LoVo (cell line): Measurements from ENCODE around the gene ERVW-1.
"Not testable (repeated sequence)": the region's sequence is repeated elsewhere in the genome, so short reads cannot be mapped to it uniquely, and the experiment has no call there.

Experiments
- DNase-seq: peaks from one replicate; pipeline ENCODE4 v3.0.0-alpha.2; 2016; ENCODE audit warnings: low spot score

The ERVW-1 gene, protein sequence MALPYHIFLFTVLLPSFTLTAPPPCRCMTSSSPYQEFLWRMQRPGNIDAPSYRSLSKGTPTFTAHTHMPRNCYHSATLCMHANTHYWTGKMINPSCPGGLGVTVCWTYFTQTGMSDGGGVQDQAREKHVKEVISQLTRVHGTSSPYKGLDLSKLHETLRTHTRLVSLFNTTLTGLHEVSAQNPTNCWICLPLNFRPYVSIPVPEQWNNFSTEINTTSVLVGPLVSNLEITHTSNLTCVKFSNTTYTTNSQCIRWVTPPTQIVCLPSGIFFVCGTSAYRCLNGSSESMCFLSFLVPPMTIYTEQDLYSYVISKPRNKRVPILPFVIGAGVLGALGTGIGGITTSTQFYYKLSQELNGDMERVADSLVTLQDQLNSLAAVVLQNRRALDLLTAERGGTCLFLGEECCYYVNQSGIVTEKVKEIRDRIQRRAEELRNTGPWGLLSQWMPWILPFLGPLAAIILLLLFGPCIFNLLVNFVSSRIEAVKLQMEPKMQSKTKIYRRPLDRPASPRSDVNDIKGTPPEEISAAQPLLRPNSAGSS

DNA sequence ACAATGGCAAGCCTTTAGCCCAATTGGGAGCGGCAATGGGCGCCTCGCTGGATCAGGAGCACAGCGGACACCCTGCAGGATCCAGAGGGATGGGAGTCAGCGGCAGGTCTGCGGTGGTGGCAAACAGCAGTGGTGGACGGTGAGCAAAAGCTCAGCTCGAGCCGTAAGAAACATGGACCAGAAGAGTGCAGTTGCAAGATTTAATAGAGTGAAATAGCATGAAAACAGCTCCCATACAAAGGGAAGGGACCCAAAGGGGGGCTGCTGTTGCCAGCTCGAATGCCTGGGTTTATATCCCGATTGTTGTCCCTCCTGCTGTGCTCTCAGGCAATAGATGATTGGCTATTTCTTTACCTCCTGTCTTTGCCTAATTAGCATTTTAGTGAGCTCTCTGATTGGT is at the start of gene ERVW-1:
TSS of gene ERVW-1 (minus strand) at position 266 of the 400 bp plus-strand sequence. CDS start 7,565 bp downstream, outside the sequence.
- DNase-seq = not testable (repeated sequence)

DNA sequence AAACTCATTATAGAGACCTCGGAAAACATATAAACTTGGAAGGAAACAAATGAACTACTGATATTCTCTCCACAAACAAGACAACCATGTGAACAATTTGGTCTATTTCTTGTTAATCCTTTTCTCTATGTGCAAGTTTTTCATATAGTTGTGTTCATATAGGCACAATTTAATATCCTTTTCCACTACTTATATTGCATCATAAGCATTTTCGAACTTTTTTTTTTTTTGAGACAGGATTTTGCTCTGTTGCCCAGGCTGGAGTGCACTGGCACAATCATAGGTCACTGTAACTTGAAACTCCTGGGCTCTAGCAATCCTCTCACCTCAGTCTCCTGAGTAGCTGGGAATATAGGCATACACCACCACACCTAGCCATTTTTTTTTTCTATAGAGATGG is 45.4 kb upstream of the ERVW-1 start:
- DNase-seq = no peak

DNA sequence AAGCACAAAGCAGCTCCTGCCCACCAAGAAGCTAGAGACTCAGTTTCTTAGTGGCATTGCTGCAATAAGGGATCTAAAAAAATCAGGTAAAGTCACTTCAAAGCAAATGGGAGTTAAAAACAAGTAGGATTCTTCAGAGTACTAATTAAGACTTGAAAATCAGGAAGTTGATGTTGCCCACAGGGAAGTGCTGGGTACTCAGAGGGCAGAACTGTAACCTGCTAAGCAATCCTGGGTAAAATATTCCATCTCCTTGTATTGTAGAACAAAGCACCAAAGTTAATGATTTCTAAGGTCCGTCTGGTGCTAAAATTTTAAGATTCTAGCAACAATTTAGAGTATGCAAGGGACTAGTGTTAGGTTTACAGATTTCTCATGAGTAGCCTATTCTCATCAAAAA is 42.3 kb upstream of the ERVW-1 start:
- DNase-seq = no peak

DNA sequence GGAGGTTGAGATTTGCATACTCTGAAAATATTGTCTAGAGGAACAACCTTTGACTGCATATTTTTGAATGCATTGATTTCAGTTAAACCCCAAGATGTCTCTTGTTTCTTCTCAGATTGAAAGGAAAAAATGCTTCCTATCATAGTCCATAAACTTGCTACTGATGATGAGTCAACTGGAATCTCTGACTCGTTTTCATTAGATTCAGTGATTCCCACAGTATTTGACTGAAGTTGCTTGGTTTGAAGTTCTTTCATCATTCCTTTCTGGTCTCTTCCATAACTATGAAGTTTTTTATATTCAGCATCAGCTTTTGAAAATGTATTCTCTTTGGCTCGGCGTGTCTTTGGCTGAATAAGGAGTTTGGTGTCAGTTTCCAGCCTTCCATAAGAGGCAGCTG is 39.9 kb upstream of the ERVW-1 start:
- DNase-seq = no peak

DNA sequence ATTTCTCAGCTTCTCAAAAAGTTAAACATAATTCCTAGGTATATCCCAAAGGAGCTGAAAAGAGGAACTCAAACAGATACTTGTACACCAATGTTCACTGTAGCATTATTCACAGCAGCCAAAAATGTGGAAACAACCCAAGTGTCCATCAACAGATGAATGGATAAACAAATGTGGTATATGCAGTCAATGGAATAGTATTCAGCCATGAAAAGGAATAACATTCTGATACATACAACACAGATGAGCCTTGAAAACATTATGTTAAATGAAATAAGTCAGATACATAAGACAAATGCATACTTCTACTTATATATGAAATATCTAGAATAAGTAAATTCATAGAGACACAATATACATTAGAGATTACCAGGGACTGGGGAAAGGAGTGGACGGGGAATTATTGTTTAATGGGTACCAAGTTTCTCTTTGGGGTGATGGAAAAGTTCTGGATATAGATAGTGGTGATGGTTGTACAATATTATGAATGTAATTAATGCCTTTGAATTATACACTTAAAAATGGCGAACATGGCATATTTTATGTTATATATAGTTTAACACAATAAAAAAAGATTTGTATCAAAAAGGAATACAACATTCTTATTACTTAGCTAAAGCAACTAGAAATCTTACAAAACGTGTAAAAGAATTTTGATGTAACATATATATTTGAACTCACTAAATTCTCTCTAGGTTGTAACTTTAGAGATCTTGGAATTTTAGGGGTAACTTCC is 35.6 kb upstream of the ERVW-1 start:
- DNase-seq = no peak

DNA sequence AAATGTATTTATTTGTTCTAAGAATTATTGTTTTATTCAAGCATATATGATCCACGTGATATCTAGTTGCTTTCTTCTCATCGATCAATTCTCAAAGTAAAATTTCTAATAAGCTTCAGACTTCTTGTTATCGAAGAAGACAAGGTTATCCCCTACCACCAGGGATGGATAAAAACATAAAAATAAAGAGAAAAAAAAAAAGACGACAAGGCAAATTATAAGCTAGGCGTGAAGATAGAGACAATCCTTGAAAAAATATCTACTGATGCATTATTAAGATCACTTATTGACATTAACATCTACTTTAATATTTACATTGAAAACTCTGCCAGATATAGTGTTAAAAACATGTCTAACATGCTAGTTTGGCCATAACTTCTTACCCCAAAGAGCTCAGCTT is 31.2 kb upstream of the ERVW-1 start:
- no peak for DNase-seq

DNA sequence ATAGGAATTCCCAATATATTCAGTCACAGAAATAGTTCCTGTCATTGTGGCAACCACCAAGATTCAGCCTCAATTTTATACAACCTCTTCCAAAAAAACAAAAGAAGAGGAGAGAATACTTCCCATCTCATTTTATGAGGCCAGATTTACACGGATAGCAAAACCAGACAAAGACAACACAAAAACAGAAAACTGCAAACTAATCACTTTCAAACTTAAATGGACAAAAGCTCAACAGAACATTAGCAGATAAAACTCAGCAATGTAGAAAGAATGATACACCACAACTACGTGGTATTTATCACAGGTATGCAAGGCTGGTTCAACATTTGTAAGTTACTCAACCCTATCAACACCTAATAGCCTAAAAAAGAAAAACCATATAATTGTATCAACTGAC is 28.6 kb upstream of the ERVW-1 start:
- no peak for DNase-seq

DNA sequence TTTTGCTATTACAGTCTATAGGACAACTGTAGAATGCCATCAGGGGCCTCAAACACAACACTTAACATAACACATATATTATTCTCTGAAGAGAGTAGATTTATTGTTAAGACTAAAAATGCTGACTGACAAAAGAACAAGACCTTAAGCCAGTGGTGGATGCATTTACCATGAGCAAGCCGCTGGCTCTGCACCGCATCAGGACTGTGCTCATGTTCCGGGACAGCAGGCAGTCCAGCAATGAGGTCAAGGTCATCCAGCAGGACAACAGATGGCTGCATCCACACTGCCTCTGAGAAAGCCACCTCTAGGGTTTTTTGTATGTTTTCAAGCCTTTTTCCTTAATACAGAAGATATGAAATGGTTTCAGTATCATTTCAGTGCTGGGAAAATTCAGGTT is 26.8 kb upstream of the ERVW-1 start:
- no peak for DNase-seq

DNA sequence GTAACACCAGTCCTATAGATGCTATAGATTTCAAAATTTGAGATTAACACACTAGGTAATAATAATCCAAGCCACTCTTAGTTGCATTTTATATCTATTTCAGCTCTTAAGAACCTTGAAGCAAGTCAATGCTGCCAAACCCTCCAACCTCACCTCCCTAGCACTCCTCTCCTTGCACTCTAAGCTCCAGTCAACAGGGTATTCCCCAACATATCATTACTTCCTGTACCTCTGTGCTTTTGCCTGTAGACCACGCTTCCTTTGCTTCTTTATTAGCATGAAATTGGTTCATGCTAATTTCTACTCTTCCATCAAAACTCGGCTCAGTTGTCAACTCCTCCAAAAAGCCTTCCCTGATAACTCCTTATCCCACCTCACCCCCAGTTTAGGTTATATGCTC is 26.0 kb upstream of the ERVW-1 start:
- DNase-seq = no peak

DNA sequence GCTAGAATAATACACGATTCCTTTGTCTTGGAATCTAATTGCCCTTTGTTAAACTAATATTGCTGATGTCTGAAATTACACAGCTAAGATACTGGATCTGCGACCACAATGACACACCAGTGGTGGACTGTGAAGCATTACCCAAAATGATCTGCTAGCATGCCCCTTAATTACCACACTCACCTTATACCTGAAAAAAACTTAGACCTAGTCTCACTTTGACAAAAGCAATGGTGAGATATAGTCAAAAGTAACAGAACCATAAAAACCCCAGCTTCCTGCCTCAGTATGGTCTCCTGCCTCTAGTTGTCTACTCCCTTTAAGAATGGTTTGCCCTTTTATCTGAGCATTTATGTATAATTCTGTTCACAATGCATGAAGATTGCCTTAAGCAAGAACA is 20.8 kb upstream of the ERVW-1 start:
- DNase-seq = no peak

DNA sequence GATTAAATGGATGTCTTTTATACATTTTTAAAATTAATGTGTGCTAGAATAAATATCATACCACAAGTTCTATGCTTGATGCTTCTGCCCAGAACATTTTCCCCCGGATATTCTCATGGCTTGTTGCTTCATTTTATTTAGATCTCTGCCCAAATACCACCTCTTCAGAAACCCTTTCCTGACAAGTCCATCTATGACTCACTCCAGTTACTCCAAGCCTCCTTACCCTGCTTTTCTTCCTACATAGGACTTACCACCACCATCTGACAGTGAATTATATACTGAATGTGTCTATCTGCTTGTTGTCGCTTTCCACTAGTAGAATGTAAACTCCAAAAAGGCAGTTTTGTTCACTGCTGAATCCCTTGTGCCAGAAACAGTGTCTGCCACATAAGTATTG is 19.1 kb upstream of the ERVW-1 start:
- no peak for DNase-seq

DNA sequence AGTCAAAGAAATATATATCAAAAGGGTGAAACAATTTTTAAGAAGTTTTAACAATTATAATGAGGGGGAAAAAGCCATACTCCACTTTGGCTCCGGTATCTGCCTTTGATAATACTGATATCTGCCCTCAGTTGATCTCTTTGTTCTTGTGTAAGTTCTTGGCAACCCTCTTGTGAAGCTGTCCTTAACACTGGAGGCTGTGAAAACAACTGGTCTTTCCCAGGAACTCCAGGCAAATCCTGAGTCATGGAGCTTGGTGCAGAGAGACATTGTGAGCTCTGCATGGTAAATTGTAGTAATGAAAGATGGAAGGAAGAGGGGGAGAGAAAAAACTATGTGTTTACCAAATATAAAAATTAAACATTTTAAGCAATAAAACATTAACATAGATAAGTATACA is 11.9 kb upstream of the ERVW-1 start:
- no peak for DNase-seq

DNA sequence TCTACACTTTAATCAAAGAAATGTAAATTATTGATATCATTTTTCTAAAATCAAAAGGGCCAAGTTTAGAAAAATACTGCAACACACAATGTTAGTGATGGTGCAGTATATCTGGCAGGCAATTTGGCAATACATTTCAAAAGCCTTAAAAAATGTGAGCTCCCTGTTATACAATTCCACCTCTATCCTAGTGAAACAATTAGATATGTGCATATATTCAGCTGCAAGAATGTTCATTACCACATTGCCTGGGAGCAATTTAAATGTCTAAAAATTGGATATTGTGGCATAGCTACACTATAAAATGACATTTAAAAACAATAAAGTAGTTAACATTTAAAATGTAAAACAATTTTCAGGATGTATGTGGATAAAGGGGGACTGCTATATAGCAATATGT is 10.1 kb upstream of the ERVW-1 start:
- DNase-seq = no peak

DNA sequence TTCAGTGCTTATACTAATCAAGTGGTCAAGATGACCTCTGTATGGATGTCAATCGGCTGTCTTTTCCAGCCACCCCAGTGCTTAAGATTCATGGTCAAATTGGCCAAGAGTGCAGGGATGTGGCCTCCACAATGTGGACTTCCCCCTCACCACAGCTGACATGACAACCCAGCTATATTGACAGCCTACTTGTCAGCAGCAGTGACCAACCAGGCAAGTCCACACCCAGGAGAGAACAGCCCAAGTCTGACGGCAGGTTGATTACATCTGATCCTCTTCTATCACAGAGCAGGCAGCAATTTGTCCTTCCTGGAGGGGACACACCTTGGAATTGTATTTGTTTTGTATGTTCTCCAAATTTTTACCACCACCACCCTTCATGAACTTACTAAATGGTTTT is 8.2 kb upstream of the ERVW-1 start:
- DNase-seq = no peak

DNA sequence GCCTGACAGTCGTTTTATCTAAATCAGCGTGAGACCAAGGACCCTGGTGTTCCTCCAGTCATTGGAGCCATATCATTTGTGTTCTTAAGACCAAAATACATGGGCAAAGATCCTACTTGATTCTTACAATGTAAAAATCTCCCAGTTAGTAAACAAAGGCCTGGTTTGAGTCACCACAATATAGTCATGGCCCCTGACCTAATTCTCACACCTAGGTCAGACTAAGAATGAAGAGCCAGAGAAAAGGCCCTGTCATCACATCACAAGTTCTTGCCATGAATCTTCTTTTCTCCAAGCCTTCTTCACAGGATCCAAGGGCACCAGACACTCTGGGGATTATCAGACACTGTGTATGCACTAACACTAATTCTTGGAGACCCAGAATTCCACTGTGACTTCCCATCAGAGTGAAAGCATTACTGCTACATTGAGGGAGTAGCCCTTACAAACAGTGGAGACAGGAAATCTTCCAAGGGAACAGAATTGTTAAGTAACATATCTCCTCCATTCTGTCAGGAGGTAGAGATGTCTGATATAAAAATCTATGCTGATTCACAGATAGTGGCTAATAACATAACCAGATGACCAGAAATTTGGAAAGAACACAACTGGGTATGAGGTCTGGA is 7.6 kb upstream of the ERVW-1 start:
- no peak for DNase-seq

DNA sequence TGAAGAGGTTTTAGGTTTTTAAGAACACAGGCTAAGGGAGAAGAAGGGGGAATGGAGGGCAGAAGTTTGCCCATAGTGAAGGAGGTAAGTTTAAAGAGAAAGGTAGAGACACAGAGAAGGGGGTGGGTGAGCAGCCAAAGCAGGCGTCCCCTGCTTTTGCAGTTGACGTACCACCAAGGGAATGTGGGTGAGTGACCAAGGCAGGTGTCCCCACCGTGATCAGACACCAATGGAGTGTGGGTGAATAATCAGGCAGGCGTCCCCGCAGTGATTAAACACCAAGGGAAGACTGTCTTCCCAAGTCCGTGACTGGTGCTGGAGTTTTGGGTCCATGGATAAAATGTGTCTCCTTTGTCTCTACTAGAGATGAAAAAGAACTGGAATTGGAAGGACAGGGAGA is 6.5 kb upstream of the ERVW-1 start:
- not testable (repeated sequence) for DNase-seq

DNA sequence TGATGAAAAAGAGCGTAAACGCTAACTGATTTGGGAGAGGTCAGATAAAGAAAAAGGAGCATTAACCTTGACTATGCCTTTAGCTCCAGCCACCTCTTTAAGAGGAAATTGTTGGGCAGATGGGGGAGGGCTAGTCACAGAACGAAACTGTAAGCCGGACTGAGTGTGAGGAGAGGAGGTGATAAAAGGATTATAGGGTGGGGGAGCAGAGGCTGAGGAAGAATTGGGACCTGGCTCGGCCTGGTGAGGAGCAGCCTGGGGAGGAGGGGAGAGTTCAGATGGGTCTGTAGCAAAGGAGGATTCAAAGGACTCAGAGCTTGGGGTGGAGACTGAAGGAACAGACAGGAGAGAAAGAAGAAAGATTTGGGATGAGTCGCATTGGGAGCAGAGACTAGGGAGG is 5.9 kb upstream of the ERVW-1 start:
- DNase-seq = not testable (repeated sequence)

DNA sequence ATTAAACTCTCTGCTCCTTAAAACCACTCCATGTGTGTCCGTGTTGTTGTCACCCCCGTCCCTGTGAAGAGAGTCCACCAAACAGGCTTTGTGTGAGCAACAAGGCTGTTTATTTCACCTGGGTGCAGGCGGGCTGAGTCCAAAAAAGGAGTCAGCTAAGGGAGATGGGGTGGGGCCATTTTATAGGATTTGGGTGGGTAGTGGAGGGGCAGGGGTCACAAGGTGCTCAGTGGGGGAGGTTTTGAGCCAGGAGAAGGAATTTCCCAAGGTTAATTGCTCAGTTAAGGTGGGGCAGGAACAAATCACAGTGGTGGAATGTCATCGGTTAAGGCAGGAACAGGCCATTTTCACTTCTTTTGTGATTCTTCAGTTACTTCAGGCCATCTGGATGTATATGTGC is 1.4 kb upstream of the ERVW-1 start:
- not testable (repeated sequence) for DNase-seq

DNA sequence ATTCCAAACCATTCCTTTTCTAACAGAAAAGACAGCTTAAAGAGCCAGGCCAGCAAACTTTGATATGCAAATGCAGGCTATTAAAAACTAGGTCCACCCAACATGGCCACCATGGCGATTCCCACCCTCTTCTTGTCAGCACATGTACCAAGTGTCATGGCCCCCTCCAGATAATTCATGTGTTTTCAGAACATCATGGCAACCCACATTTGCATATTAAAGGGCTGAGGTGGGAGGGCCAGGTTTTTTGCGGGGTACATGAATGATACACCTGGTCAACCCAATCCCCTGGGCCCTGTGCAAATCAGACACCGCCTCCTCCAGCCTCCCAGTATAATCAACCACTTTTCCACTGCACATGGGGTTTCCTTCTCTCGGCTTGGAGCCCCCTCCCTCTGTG is 965 bp upstream of the ERVW-1 start:
- no peak for DNase-seq

DNA sequence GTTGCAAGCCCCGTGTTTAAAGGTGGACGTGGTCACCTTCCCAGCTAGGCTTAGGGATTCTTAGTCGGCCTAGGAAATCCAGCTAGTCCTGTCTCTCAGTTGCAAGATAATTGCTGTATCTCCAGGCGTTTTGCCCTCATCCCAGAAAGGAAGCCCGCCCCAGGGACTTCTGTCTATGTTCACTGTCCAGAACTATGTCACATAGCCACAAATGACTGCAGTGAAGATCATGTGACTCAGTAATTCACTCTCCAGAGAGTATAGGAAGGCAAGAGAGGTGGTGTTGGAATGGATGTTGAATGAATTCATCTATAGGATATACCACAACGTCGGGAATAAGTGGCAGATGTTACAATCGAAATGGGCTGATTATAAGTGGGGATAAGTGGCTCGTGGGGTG is 349 bp upstream of the ERVW-1 start:
- DNase-seq = no peak

DNA sequence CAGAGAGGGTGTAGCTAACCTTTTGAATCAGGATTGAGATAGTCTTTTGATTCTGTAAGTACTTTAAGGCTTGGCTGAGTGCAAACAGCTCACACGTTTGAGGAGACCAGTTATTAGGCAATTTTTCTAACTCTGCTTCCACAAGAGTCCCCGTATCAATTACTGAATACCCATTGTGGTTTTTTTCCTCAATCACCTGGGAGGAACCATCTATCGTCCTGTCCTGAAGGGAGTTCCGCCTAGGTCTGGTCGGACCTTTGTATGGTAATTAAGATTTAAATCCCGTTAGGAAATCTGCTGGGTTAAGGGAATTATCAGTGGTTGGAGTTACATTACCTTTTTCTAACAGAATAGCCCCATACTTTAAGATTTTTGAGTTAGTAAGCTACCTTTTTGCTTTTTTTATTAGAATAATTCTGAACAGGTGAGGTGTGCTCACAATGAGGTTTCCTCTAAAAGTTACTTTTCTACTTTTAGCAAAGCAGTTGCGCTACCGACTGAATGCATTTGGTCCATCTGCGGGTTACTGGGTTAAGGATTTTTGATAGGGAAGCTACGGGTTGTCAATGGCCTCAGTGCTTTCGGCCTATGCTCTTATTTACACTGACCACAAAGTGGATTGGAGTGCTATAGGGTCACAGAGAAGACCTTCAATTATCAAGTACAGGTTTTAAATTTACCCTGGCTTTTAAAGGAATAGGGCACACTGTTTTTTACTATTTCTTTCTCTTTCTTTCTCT is 1.7 kb downstream of the ERVW-1 start:
- not testable (repeated sequence) for DNase-seq

DNA sequence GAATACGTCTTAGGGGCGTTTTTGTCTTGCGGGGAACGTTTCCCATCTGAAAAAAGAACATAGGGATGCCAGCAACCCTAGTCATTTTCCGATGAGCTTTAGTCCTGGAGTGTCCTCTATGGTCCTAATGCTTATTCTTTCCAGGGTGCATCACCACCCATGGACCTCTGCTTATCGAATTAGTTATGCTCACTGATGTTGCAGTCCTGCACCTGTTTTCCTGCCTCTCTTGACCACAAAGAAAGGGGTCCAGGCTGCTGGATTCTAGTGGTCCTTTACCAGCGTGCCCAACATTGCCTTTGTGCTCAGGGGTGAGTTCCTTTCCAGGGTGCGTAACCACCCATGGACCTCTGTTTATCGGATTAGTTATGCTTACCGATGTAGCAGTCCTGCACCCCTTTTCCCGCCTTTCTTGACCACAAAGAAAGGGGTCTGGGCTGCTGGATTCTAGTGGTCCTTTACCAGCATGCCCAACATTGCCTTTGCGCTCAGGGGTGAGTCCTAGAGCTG is 2.4 kb downstream of the ERVW-1 start:
- DNase-seq = not testable (repeated sequence)
